SK-N-MC (cell line): ENCODE data around the gene SMKR1.

Source experiments
- EZH2 ChIP-seq: fragments of 200-600 bp; sonication (generic); IDR thresholded peaks from one replicate; pipeline ENCODE4 v1.6.1; 2017; ENCODE audit warnings: antibody characterized with exemption
- FOXP2 ChIP-seq: optimal IDR thresholded peaks from 2 replicates; pipeline ENCODE3; 2011; ENCODE audit warnings: mild to moderate bottlenecking, moderate library complexity; ENCODE audit not compliant: insufficient read depth; ENCODE audit errors: extremely low read length, control extremely low read depth
- POLR2AphosphoS5 ChIP-seq: IDR thresholded peaks from 2 replicates; pipeline ENCODE4 v1.6.1; 2012; ENCODE audit warnings: mild to moderate bottlenecking, low read depth, low read length, borderline replicate concordance

- TF ChIP-seq FOXP2 = no peak
- no peak for TF ChIP-seq POLR2AphosphoS5
- no peak for TF ChIP-seq EZH2
These were observed 13.1 kb downstream of the SMKR1 start for GRCh38 chr7:129515381-129515780.
